ENCODE results near the gene GNG7.
"Not testable (repeated sequence)": the region's sequence is repeated elsewhere in the genome, so short reads cannot be mapped to it uniquely, and the experiment has no call there.

Gene GNG7

DNA sequence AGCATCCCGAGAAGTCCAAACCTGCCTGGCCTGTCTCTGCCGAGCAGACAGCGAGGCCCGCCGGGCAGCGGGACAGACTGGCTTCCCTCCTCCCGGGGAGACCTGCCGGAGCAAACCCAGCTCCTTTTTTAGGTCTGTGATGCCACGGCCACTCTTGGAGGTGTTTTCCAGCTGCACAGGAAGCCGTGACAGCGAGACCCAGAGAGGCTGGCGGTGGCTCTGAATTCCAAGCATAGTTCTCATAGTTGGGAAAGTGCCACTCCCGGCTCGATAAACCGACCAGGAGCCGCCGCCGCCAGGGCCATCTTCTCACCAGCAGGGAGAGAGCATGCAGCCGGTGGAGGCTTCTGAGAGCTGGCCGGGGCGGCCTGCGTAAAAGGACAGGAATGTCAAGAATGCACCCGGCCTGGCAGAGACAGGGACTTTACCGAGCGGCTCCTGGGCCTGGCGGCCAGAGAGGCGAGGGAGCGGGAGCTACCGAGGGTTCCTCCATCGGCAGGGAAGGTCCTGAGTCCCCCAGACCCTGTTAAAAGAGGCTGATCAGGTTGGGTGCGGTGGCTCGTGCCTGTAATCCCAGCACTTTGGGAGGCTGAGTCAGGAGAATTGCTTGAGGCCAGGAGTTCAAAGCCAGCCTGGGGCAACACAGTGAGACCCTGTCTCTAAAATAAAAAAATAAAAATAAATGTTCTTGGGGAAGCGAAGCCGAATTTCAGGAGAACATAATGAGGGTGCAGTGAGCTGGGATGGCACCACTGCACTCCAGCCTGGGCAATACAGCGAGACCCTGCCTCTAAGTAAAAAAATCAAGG is 161.6 kb downstream of the GNG7 start:
- ChIA-PET CTCF (interaction anchor here (0.6 to 1.6 kb wide), 7 partner anchors 38 to 73 kb away, joined by 3 to 6 read pairs (median 4); no protein-coding TSS in a partner anchor), POLR2A (ENCODE audit: low non-redundant PET) (interaction anchor here (0.5 to 1.4 kb wide), 6 partner anchors 10 to 65 kb away, joined by 3 to 8 read pairs (median 3); partner anchors contain the start of gene GADD45B)
- DNase-seq (ENCODE audit: low spot score): peak; percentile 95
- H3K27ac ChIP-seq: peak overlapping the region; percentile 99
- no peak for TF ChIP-seq CTCF (conservative IDR thresholded peaks at IDR 0.05; ENCODE audit: low read depth)

DNA sequence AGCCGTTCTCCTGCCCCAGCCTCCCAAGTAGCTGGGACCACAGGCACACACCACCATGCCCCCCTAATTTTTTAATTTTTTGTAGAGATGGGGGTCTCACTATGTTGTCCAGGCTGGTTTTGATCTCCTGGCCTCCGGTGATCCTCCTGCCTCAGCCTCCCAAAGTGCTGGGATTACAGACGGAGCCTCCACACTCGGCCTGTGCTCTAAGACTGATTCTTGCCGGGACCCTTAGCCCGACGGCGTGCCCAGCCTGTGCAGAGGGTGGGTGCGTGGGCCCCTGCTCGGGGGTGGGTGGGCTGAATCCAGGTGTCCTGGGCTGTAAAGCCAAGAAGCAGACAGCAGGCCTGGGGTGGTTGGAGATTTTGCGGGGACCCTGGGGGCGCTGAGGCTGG is 162.2 kb downstream of the GNG7 start:
- POLR2A ChIA-PET (ENCODE audit: low non-redundant PET): interaction anchor here (1.0 to 1.4 kb wide), 2 partner anchors 39 to 64 kb away, joined by 3 to 6 read pairs; partner anchors contain the start of gene GADD45B
- CTCF ChIA-PET: interaction anchor here (0.6 to 1.6 kb wide), 5 partner anchors 38 to 73 kb away, joined by 3 to 6 read pairs (median 5); no protein-coding TSS in a partner anchor
- no peak for DNase-seq (ENCODE audit: low spot score)
- H3K27ac ChIP-seq: peak overlapping the region; percentile 99
- no peak for TF ChIP-seq CTCF (conservative IDR thresholded peaks at IDR 0.05; ENCODE audit: low read depth)

GRCh38 chr19:2538096-2538757 is 164.3 kb downstream of the GNG7 start:
- TF ChIP-seq CTCF (conservative IDR thresholded peaks at IDR 0.05; ENCODE audit: low read depth): no peak
- DNase-seq (ENCODE audit: low spot score): no peak
- ChIA-PET POLR2A (ENCODE audit: low non-redundant PET) (no interaction called here), CTCF (no interaction called here)
- H3K27ac ChIP-seq: peak overlapping the region; percentile 99

DNA sequence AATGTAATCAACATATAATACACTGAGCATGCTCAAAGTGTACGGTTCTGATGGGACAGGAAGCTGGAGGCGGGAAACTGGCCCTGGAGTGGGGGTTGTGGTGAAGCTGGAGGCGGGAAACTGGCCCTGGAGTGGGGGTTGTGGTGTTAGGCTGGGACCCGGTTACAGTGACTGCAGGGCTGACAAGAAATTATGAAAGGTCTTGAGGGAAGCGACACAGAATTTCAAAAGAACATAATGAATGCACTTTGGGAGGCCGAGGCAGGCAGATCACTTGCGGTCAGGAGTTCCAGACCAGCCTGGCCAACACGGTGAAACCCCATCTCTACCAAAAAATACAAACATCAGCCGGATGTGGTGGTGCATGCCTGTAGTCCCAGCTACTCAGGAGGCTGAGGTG is 164.9 kb downstream of the GNG7 start:
- DNase-seq (ENCODE audit: low spot score); POLR2A ChIA-PET (ENCODE audit: low non-redundant PET); CTCF ChIA-PET: not testable (repeated sequence)
- peak overlapping the region; percentile 99 for H3K27ac ChIP-seq

GRCh38 chr19:2536461-2536860 is 166.0 kb downstream of the GNG7 start:
- POLR2A ChIA-PET (ENCODE audit: low non-redundant PET): no interaction called here

DNA sequence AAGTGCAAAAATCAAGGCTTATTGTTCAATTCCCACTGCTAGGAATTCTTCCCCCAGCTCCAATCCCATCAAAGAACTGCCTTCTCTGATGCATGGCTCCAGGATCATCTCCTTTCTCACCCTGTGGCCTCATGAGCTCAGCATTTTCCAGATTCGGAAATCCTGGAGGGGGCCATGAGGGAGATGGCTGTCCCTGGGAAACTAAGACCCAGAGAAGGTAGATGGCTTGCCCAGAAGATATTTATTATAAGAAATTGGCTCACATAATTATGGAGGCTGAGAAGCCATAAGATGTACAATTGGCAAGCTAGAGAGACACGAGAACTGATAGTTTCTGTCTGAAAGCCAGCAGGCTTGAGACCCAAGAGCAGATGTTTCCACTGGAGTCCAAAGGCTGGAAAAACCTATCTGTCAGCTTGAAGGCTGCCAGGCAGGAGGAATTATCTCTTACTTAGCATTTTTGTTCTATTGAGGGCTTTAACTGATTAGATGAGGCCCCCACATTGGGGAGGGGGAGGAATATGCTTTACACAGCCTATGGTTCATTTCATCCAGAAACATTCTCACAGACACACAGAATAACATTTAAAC is 168.0 kb downstream of the GNG7 start:
- CTCF ChIA-PET: interaction anchor here (0.6 to 1.0 kb wide), 2 partner anchors 12 to 77 kb away, joined by 5 to 6 read pairs; no protein-coding TSS in a partner anchor

More at GRCh38 chr19:2536461-2536860, 166.0 kb downstream of the GNG7 start:
- no peak for DNase-seq (ENCODE audit: low spot score)
- CTCF ChIA-PET: no interaction called here
- TF ChIP-seq CTCF (conservative IDR thresholded peaks at IDR 0.05; ENCODE audit: low read depth): no peak
- peak overlapping the region; percentile 99 for H3K27ac ChIP-seq

More for the DNA sequence above, 168.0 kb downstream of the GNG7 start:
- POLR2A ChIA-PET (ENCODE audit: low non-redundant PET): no interaction called here
- TF ChIP-seq CTCF (conservative IDR thresholded peaks at IDR 0.05; ENCODE audit: low read depth): no peak
- DNase-seq (ENCODE audit: low spot score): no peak
- peak overlapping the region; percentile 58 for H3K27ac ChIP-seq

Data from RWPE1 (cell line).